H1 (cell line): Measurements from ENCODE around the gene BTBD1. TPM values are rescaled to one million over a fixed set of nuclear protein-coding genes. Genes with fewer than 3 reads are reported as not detected.

ENCODE experiments used
- CTCF ChIA-PET: fragments of 300-600 bp; sonication (Branson Sonifier 250); formaldehyde crosslinking; loops from one replicate; lab custom pipeline; 2021; ENCODE audit not compliant: partially characterized antibody; lab: Charles Lee
- POLR2A ChIA-PET: fragments of 300-600 bp; sonication (Branson Sonifier 250); formaldehyde crosslinking; loops from one replicate; lab custom pipeline; 2021; ENCODE audit warnings: inconsistent platforms; ENCODE audit not compliant: partially characterized antibody; lab: Charles Lee
- DNase-seq, 2 experiments: peaks; one replicate each; pipeline versions ENCODE4 v3.0.0 to v3.0.0-alpha.2; 2010 to 2022; ENCODE audit warnings: low spot score in 2 of 2, low read depth in 1 of 2, mixed read lengths in 1 of 2
- FAIRE-seq: peaks from 2 replicates; lab custom pipeline; 2011; peaks lifted over from hg19 to GRCh38; lab: Jason Lieb, UNC
- H2AFZ ChIP-seq: 2 replicates; pipeline ENCODE4 v1.8.1; 2012; ENCODE audit warnings: low read length, inconsistent platforms
- H2AK5ac ChIP-seq: 2 replicates; pipeline ENCODE4 v1.6.1; 2013; ENCODE audit warnings: low read depth, low read length
- H2BK120ac ChIP-seq: replicated peaks from 2 replicates; pipeline ENCODE3; 2013; ENCODE audit warnings: low read depth, low read length, inconsistent platforms
- H2BK12ac ChIP-seq: 2 replicates; pipeline ENCODE4 v1.6.1; 2013; ENCODE audit warnings: low read depth, low read length
- H2BK15ac ChIP-seq: 2 replicates; pipeline ENCODE4 v1.6.1; 2013; ENCODE audit warnings: low read length
- H2BK20ac ChIP-seq: 2 replicates; pipeline ENCODE4 v1.6.1; 2013; ENCODE audit warnings: low read length
- H2BK5ac ChIP-seq: 2 replicates; pipeline ENCODE4 v1.6.1; 2013; ENCODE audit warnings: low read depth, low read length
- H3K14ac ChIP-seq: 2 replicates; pipeline ENCODE4 v1.6.1; 2013; ENCODE audit warnings: inconsistent platforms; ENCODE audit not compliant: insufficient read length
- H3K18ac ChIP-seq: 2 replicates; pipeline ENCODE4 v1.6.1; 2013; ENCODE audit warnings: low read length; ENCODE audit errors: extremely low read depth
- H3K23ac ChIP-seq: 2 replicates; pipeline ENCODE4 v1.6.1; 2013; ENCODE audit warnings: inconsistent platforms; ENCODE audit not compliant: insufficient read length
- H3K23me2 ChIP-seq: 2 replicates; pipeline ENCODE4 v1.6.1; 2013; ENCODE audit warnings: low read depth, low read length
- H3K27ac ChIP-seq: 2 replicates; pipeline ENCODE4 v1.6.1; 2011; ENCODE audit warnings: low read depth, low read length, inconsistent platforms
- H3K27me3 ChIP-seq, 4 experiments: replicated peaks in 1 of 4; 1 replicate in 1 of 4; 2 replicates in 3 of 4; pipeline versions ENCODE4 v1.6.1 to v1.8.1; 2011 to 2013; ENCODE audit warnings: low read length in 3 of 4, mild to moderate bottlenecking in 3 of 4, inconsistent platforms in 2 of 4, mixed read lengths in 2 of 4, moderate library complexity in 1 of 4; ENCODE audit not compliant: control insufficient read depth in 3 of 4, insufficient read depth in 3 of 4; ENCODE audit errors: extremely low read depth in 1 of 4
- H3K36me3 ChIP-seq, 4 experiments: 2 replicates each; pipeline versions ENCODE4 v1.6.1 to v1.8.1; 2011 to 2013; ENCODE audit warnings: mild to moderate bottlenecking in 4 of 4, low read length in 3 of 4, moderate library complexity in 2 of 4, control low read depth in 1 of 4, inconsistent platforms in 1 of 4; ENCODE audit not compliant: insufficient read depth in 4 of 4, control insufficient read depth in 2 of 4
- H3K4ac ChIP-seq: replicated peaks from 2 replicates; pipeline ENCODE3; 2013; ENCODE audit warnings: low read length, low read depth, mixed read lengths, inconsistent platforms; ENCODE audit not compliant: insufficient read length
- H3K4me1 ChIP-seq, 4 experiments: replicated peaks in 1 of 4; 1 replicate in 1 of 4; 2 replicates in 3 of 4; pipeline versions ENCODE4 v1.6.1 to v1.8.1; 2011 to 2013; ENCODE audit warnings: low read length in 3 of 4, inconsistent platforms in 2 of 4, mixed read lengths in 1 of 4; ENCODE audit not compliant: insufficient read depth in 4 of 4, control insufficient read depth in 3 of 4
- H3K4me2 ChIP-seq, 2 experiments: 2 replicates each; pipeline versions ENCODE4 v1.6.1 to v1.8.1; 2011 to 2013; ENCODE audit warnings: low read depth in 2 of 2, low read length in 2 of 2, control low read depth in 1 of 2, inconsistent platforms in 1 of 2, mild to moderate bottlenecking in 1 of 2; ENCODE audit not compliant: insufficient read depth in 1 of 2
- H3K4me3 ChIP-seq, 4 experiments: fragments of 200-600, 300-600 bp in 1 of 4; sonication (generic), shearing (Covaris generic), sonication (Bioruptor Twin) in 1 of 4; 2 replicates each; pipeline versions ENCODE4 v1.5.1 to v1.8.1; 2011 to 2016; ENCODE audit warnings: low read length in 4 of 4, low read depth in 3 of 4, control low read depth in 2 of 4, inconsistent platforms in 2 of 4, mild to moderate bottlenecking in 2 of 4, mixed read lengths in 1 of 4, moderate library complexity in 1 of 4; ENCODE audit not compliant: insufficient read depth in 2 of 4; ENCODE audit errors: extremely low read depth in 1 of 4
- H3K56ac ChIP-seq: replicated peaks from 2 replicates; pipeline ENCODE3; 2013; ENCODE audit warnings: low read depth, mild to moderate bottlenecking, mixed read lengths, low read length, inconsistent platforms; ENCODE audit not compliant: insufficient read length
- H3K79me1 ChIP-seq: 2 replicates; pipeline ENCODE4 v1.6.1; 2013; ENCODE audit warnings: low read depth, low read length, control low read depth
- H3K79me2 ChIP-seq, 2 experiments: 2 replicates each; pipeline versions ENCODE4 v1.6.1 to v1.8.1; 2012 to 2013; ENCODE audit warnings: low read length in 2 of 2, mild to moderate bottlenecking in 2 of 2, inconsistent platforms in 1 of 2; ENCODE audit not compliant: insufficient read depth in 2 of 2, control insufficient read depth in 1 of 2
- H3K9ac ChIP-seq, 4 experiments: replicated peaks in 1 of 4; 1 replicate in 1 of 4; 2 replicates in 3 of 4; pipeline versions ENCODE4 v1.6.1 to v1.8.1; 2011 to 2013; ENCODE audit warnings: low read depth in 3 of 4, low read length in 3 of 4, control low read depth in 2 of 4, mild to moderate bottlenecking in 2 of 4, moderate library complexity in 2 of 4, inconsistent platforms in 1 of 4; ENCODE audit errors: extremely low read depth in 1 of 4
- H3K9me3 ChIP-seq, 2 experiments: 2 replicates each; pipeline versions ENCODE4 v1.6.1 to v1.8.1; 2012 to 2013; ENCODE audit warnings: mild to moderate bottlenecking in 2 of 2, moderate library complexity in 2 of 2, control low read depth in 1 of 2, inconsistent platforms in 1 of 2, low read depth in 1 of 2, low read length in 1 of 2, mixed read lengths in 1 of 2; ENCODE audit not compliant: insufficient read depth in 2 of 2
- H4K20me1 ChIP-seq, 2 experiments: replicated peaks in 1 of 2; 2 replicates each; pipeline versions ENCODE3 to v1.8.1; 2011 to 2013; ENCODE audit warnings: inconsistent platforms in 2 of 2, low read length in 2 of 2, mild to moderate bottlenecking in 1 of 2; ENCODE audit not compliant: insufficient read depth in 2 of 2, control insufficient read depth in 1 of 2
- H4K5ac ChIP-seq: 2 replicates; pipeline ENCODE4 v1.6.1; 2013; ENCODE audit warnings: low read length, low read depth, mixed read lengths, inconsistent platforms; ENCODE audit not compliant: insufficient read length
- H4K8ac ChIP-seq: 2 replicates; pipeline ENCODE4 v1.8.0; 2013; ENCODE audit warnings: mild to moderate bottlenecking, moderate library complexity, low read length, inconsistent platforms; ENCODE audit not compliant: insufficient read depth; ENCODE audit errors: extremely low read depth
- H4K91ac ChIP-seq: replicated peaks from 2 replicates; pipeline ENCODE3; 2013; ENCODE audit warnings: low read length, mixed read lengths, inconsistent platforms; ENCODE audit not compliant: insufficient read length
- WGBS, 2 experiments: shearing (Covaris generic) in 1 of 2; methylation state at CpG; one replicate each; pipeline versions ENCODE4 v1.1.6 to v1.1.7; 2013 to 2015; ENCODE audit warnings: low lambda C conversion rate in 2 of 2, mixed read lengths in 2 of 2, inconsistent platforms in 1 of 2, low coverage in 1 of 2, missing lambda C conversion rate in 1 of 2; ENCODE audit not compliant: insufficient replicate concordance in 2 of 2, insufficient coverage in 1 of 2, insufficient read length in 1 of 2; ENCODE audit errors: extremely low coverage in 1 of 2, missing lambda C conversion rate in 1 of 2; 5-methylcytosine and 5-hydroxymethylcytosine counted together
- polyA plus RNA-seq, 7 experiments: library from polyadenylated mRNA; depleted of rRNA in 3 of 7; stranded (reverse) in 5 of 7; unstranded in 2 of 7; fragments of >200 nt in 5 of 7; fragments of 200-250 nt in 2 of 7; gene quantifications; 1 replicate in 5 of 7; 2 replicates in 1 of 7; 4 replicates in 1 of 7; pipeline versions ENCODE4 v1.2.1 to v1.2.3, GENCODE V29; 2011 to 2013; ENCODE audit warnings: missing spikeins in 2 of 7, mixed read lengths in 2 of 7
- total RNA-seq: library from RNA; stranded (reverse); fragmentation: NEBNext Ultra II Directional; extraction: Animal tissue kit (Norgen Biotek cat#: 25700); gene quantifications from 2 replicates; pipeline ENCODE4 v1.2.1, GENCODE V29; 2021

BTBD1 gene
- total and polyA plus RNA-seq, 2 of the 8 experiments (the other 6 are each of a cell fraction or from before 2014, with no cell fraction given) = 18.6 to 39.5 TPM

- Histone ChIP-seq H3K4ac (peak overlapping the region; percentile 64), H4K5ac (peak overlapping the region; percentile 46), H2BK20ac (no peak overlapping the region), H3K36me3 (peaks cover 0 to 23% (median 11%) of the 10 kb centered on the region in 4 experiments; a peak in 6 of 8 replicates), H4K91ac (peak overlapping the region; percentile 56), H3K18ac (peak overlapping the region; percentile 86; the same call in 1 of the 2 replicates), H3K4me3 (peak overlapping the region; percentile 69 to 97 (median 92)), H2BK12ac (peak overlapping the region; percentile 18; the same call in 1 of the 2 replicates), H3K9ac (peak overlapping the region in 3 of 4 experiments; percentile 69 to 88 (median 70); a peak in 6 of 7 replicates), H3K56ac (no peak overlapping the region), H3K4me2 (peak overlapping the region; percentile 66 to 83), H3K27ac (no peak overlapping the region), H2BK15ac (no peak overlapping the region; the same call in 1 of the 2 replicates), H2AFZ (peak overlapping the region; percentile 67; the same call in 1 of the 2 replicates), H3K23me2 (peaks cover 10% of the 10 kb centered on the region; the same call in 1 of the 2 replicates), H2AK5ac (peak overlapping the region; percentile 58; the same call in 1 of the 2 replicates), H3K14ac (no peak overlapping the region), H3K23ac (no peak overlapping the region), H2BK120ac (no peak overlapping the region), H3K27me3 (peaks cover 0 to 3% (median 0%) of the 10 kb centered on the region in 4 experiments; a peak in 1 of 7 replicates), H4K20me1 (no peaks in the 10 kb centered on the region), H4K8ac (peak overlapping the region; percentile 94; the same call in 1 of the 2 replicates), H3K4me1 (peaks cover 3 to 10% (median 7%) of the 10 kb centered on the region in 4 experiments), H3K79me2 (peaks cover 0 to 12% of the 10 kb centered on the region in 2 experiments; a peak in 1 of 4 replicates), H3K79me1 (no peaks in the 10 kb centered on the region), H3K9me3 (no peaks in the 10 kb centered on the region), H2BK5ac (peak overlapping the region; percentile 46; the same call in 1 of the 2 replicates)
- WGBS, 2 experiments = 81% methylated on average over 9 of the region's 9 CpGs; no CpG with 5 or more reads in 1 of the 2 experiments
- no peak for FAIRE-seq
- CTCF ChIA-PET = interaction anchor here (0.5 to 2.2 kb wide), 20 partner anchors 10 to 481 kb away, joined by 3 to 16 read pairs (median 4); partner anchors contain the start of gene RAMAC
- POLR2A ChIA-PET = interaction anchor here (0.7 to 2.4 kb wide), 8 partner anchors 10 to 474 kb away, joined by 3 to 6 read pairs (median 3); partner anchors contain the start of genes BTBD1 and WHAMM
- DNase-seq = no peak
Measured at GRCh38 chr15:83012076-83012426, 55.0 kb downstream of the BTBD1 start.
